Activated naive CD8-positive, alpha-beta T cell treated with anti-CD3 and anti-CD28 coated beads, Interleukin-2, amount 50 U/mL, for 24 hours (primary cell): ENCODE data around the gene TULP3.

Source experiments
- ATAC-seq: fragments of 150-1000 bp; cut with Tn5 transposase; one replicate; pipeline ENCODE4 v1.10.0; 2021
- DNase-seq: peaks from one replicate; pipeline ENCODE4 v3.0.0; 2021
- H3K27ac Mint-ChIP-seq: one replicate; pipeline ENCODE4 v1.8.0; 2021; ENCODE audit warnings: mild to moderate bottlenecking, mixed read lengths
- H3K27me3 Mint-ChIP-seq: one replicate; pipeline ENCODE4 v1.8.0; 2021; ENCODE audit warnings: mixed read lengths
- H3K36me3 Mint-ChIP-seq: one replicate; pipeline ENCODE4 v1.8.0; 2021; ENCODE audit warnings: low read depth, mixed read lengths
- H3K4me1 Mint-ChIP-seq: one replicate; pipeline ENCODE4 v1.8.0; 2021; ENCODE audit warnings: mixed read lengths
- H3K4me3 Mint-ChIP-seq: one replicate; pipeline ENCODE4 v1.8.0; 2021; ENCODE audit warnings: mild to moderate bottlenecking, moderate library complexity, mixed read lengths
- H3K9me3 Mint-ChIP-seq: one replicate; pipeline ENCODE4 v1.8.0; 2021; ENCODE audit warnings: mixed read lengths

The TULP3 gene

GRCh38 chr12:2933586-2933985 is 42.9 kb downstream of the TULP3 start:
- DNase-seq (no peak), ATAC-seq (no peak)
- Mint-ChIP-seq H3K27ac (no peak overlapping the region), H3K27me3 (no peaks in the 10 kb centered on the region), H3K36me3 (peaks cover 12% of the 10 kb centered on the region), H3K4me3 (no peak overlapping the region), H3K4me1 (no peaks in the 10 kb centered on the region), H3K9me3 (no peaks in the 10 kb centered on the region)

GRCh38 chr12:2934371-2934770 is 43.7 kb downstream of the TULP3 start:
- Mint-ChIP-seq H3K27ac (no peak overlapping the region), H3K27me3 (no peaks in the 10 kb centered on the region), H3K4me1 (no peaks in the 10 kb centered on the region), H3K4me3 (no peak overlapping the region), H3K9me3 (no peaks in the 10 kb centered on the region), H3K36me3 (peaks cover 12% of the 10 kb centered on the region)
- DNase-seq (no peak), ATAC-seq (no peak)

- H3K36me3 Mint-ChIP-seq = peaks cover 3% of the 10 kb centered on the region
- H3K27me3 Mint-ChIP-seq = no peaks in the 10 kb centered on the region
- ATAC-seq = no peak
- no peak for DNase-seq
- H3K4me3 Mint-ChIP-seq = no peak overlapping the region
- no peak overlapping the region for H3K27ac Mint-ChIP-seq
- H3K4me1 Mint-ChIP-seq = no peaks in the 10 kb centered on the region
- H3K9me3 Mint-ChIP-seq = no peaks in the 10 kb centered on the region
Observed at GRCh38 chr12:2936301-2936700, 45.6 kb downstream of the TULP3 start.

DNA sequence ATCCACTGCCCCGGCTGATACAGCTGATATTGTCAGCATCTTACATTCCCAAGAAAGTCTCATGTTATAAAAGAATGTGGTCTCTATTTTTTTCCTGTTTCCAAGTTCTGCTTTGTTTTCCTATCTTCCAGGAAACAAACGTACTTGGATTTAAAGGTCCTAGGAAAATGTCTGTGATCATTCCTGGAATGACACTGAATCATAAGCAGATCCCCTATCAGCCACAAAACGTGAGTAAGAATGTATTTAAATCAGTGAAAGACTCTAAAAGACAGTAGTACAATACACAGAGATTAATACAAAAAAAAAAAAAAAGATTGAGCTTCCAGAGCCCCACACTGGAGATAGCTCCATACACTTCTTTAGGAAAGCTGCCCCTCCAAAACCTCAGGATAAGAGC is 46.8 kb downstream of the TULP3 start:
- H3K4me3 Mint-ChIP-seq = no peak overlapping the region
- H3K36me3 Mint-ChIP-seq = peaks cover 2% of the 10 kb centered on the region
- H3K27ac Mint-ChIP-seq = no peak overlapping the region
- H3K27me3 Mint-ChIP-seq = no peaks in the 10 kb centered on the region
- no peak for ATAC-seq
- no peak for DNase-seq
- H3K9me3 Mint-ChIP-seq = no peaks in the 10 kb centered on the region
- no peaks in the 10 kb centered on the region for H3K4me1 Mint-ChIP-seq

- Mint-ChIP-seq H3K9me3 (no peaks in the 10 kb centered on the region), H3K36me3 (peaks cover 2% of the 10 kb centered on the region), H3K4me3 (no peak overlapping the region), H3K27ac (no peak overlapping the region), H3K4me1 (no peaks in the 10 kb centered on the region), H3K27me3 (no peaks in the 10 kb centered on the region)
- DNase-seq (no peak), ATAC-seq (no peak)
Observed at GRCh38 chr12:2939191-2939590, 48.5 kb downstream of the TULP3 start.

GRCh38 chr12:2940564-2940963 is 49.9 kb downstream of the TULP3 start:
- DNase-seq (no peak), ATAC-seq (no peak)
- Mint-ChIP-seq H3K4me3 (no peak overlapping the region), H3K36me3 (peaks cover 2% of the 10 kb centered on the region), H3K4me1 (peaks cover 4% of the 10 kb centered on the region), H3K9me3 (no peaks in the 10 kb centered on the region), H3K27me3 (no peaks in the 10 kb centered on the region), H3K27ac (no peak overlapping the region)

DNA sequence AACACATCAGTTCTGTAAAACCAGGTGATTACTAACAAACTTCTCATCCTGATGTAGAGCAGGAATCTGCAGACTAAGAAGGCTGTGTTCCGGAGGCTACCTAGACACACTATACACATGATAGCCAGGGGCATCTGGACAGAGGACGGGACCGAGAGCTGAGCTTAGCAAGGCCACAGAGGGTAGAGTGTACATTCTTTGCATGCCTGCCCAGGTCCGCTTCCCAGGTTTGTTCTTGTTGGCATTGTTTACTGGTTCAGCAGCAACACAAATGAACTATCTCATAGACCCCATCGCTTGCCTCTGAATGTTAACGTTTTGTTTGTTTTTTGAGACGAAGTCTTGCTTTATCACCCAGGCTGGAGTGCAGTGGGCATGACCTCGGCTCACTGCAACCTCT is 50.8 kb downstream of the TULP3 start:
- Mint-ChIP-seq H3K4me1 (peaks cover 4% of the 10 kb centered on the region), H3K27ac (no peak overlapping the region), H3K9me3 (no peaks in the 10 kb centered on the region), H3K27me3 (no peaks in the 10 kb centered on the region), H3K4me3 (no peak overlapping the region), H3K36me3 (peaks cover 2% of the 10 kb centered on the region)
- ATAC-seq (no peak), DNase-seq (no peak)

GRCh38 chr12:2944401-2945047 is 53.8 kb downstream of the TULP3 start:
- H3K4me1 Mint-ChIP-seq = peaks cover 4% of the 10 kb centered on the region
- no peaks in the 10 kb centered on the region for H3K36me3 Mint-ChIP-seq
- no peaks in the 10 kb centered on the region for H3K9me3 Mint-ChIP-seq
- H3K27me3 Mint-ChIP-seq = peaks cover 3% of the 10 kb centered on the region
- H3K27ac Mint-ChIP-seq = no peak overlapping the region
- DNase-seq = peak; percentile 69
- peak; percentile 57 for ATAC-seq
- H3K4me3 Mint-ChIP-seq = no peak overlapping the region

DNA sequence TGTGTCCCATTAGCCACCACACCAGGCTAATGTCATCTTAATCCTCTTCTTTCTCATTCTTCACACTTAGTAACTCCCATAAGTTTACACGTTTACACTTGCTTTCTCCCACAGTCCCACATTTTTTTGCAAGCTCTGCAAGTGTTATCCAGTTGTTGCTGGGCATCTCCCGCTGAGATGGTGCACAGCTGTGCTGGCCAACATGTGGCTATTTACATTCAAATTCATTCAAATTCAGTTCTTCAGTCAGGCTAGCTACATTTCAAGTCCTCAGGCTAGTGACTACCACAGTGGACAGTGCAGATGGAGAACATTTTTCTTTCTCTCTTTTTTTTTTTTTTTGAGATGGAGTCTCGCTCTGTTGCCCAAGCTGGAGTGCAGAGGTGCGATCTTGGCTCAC is 58.7 kb downstream of the TULP3 start:
- Mint-ChIP-seq H3K27ac (no peak overlapping the region), H3K27me3 (peaks cover 3% of the 10 kb centered on the region), H3K4me3 (no peak overlapping the region), H3K36me3 (no peaks in the 10 kb centered on the region), H3K4me1 (peaks cover 4% of the 10 kb centered on the region), H3K9me3 (no peaks in the 10 kb centered on the region)
- ATAC-seq (no peak), DNase-seq (no peak)

GRCh38 chr12:2955888-2956287 is 65.2 kb downstream of the TULP3 start:
- Mint-ChIP-seq H3K4me1 (peaks cover 15% of the 10 kb centered on the region), H3K27ac (no peak overlapping the region), H3K27me3 (peaks cover 39% of the 10 kb centered on the region), H3K9me3 (no peaks in the 10 kb centered on the region), H3K4me3 (no peak overlapping the region), H3K36me3 (no peaks in the 10 kb centered on the region)
- DNase-seq = no peak
- ATAC-seq = no peak

- Mint-ChIP-seq H3K4me1 (peaks cover 16% of the 10 kb centered on the region), H3K27ac (no peak overlapping the region), H3K36me3 (no peaks in the 10 kb centered on the region), H3K9me3 (no peaks in the 10 kb centered on the region), H3K27me3 (peaks cover 53% of the 10 kb centered on the region), H3K4me3 (peak overlapping the region; percentile 80)
- DNase-seq = no peak
- no peak for ATAC-seq
Observed at GRCh38 chr12:2957816-2958431, 67.2 kb downstream of the TULP3 start.

DNA sequence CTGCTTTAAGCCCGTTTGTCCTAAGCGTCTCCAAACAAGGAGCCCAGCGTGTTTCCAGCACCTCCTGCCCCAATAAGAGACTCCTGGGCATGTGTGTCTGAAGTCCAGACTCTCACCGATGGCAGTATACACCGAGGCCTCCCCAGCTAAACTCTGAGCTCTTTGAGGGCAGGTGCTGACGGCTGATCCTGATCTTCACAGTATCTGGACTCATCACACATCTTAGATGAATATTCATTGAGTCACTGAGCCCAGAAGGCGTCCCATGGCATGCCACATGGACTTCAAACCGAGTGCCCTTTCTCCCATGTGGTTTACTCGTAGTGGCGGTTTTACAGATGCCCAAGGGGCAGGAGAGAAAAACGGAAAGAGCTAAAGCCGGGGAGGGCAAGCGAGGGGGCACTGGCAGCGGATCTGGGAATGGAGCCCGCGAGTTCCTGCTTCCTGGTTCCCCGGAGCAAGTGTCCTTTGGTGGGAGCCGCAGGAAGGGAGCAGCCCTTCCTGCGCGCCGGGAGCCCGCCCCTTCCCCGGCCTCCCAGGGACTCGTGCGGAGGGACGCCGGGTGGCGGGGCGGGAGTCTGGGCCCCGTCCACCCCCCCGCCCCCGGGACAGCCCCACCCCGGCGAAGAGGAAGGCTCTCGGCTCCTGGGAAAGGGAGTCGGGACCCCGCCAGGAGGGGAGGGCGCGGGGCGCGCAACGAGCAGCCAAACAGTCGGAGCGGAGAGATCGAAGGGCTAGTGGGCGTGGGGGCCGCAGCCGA is 67.9 kb downstream of the TULP3 start:
- H3K9me3 Mint-ChIP-seq = no peaks in the 10 kb centered on the region
- no peaks in the 10 kb centered on the region for H3K36me3 Mint-ChIP-seq
- H3K27ac Mint-ChIP-seq = peak overlapping the region; percentile 60
- H3K4me3 Mint-ChIP-seq = peak overlapping the region; percentile 80
- no peak for ATAC-seq
- H3K27me3 Mint-ChIP-seq = peaks cover 57% of the 10 kb centered on the region
- peaks cover 16% of the 10 kb centered on the region for H3K4me1 Mint-ChIP-seq
- peak; percentile 3 for DNase-seq

GRCh38 chr12:2959192-2959504 is 68.5 kb downstream of the TULP3 start, which contains the start of gene TEAD4:
TEAD4 (plus strand) TSS chr12:2959397.
- H3K4me1 Mint-ChIP-seq = peaks cover 16% of the 10 kb centered on the region
- peak within 1 kb of the TSS; percentile 60 for H3K27ac Mint-ChIP-seq
- H3K9me3 Mint-ChIP-seq = no peaks in the 10 kb centered on the region
- no peak for ATAC-seq
- H3K27me3 Mint-ChIP-seq = peaks cover 61% of the 10 kb centered on the region
- DNase-seq = peak; percentile 20
- peak within 1 kb of the TSS; percentile 80 for H3K4me3 Mint-ChIP-seq
- no peaks in the 10 kb centered on the region for H3K36me3 Mint-ChIP-seq

GRCh38 chr12:2959505-2960389 is 69.1 kb downstream of the TULP3 start:
- peak; percentile 35 for ATAC-seq
- H3K27me3 Mint-ChIP-seq = peaks cover 63% of the 10 kb centered on the region

More at GRCh38 chr12:2959505-2960389, 69.1 kb downstream of the TULP3 start:
- peak; percentile 31 for DNase-seq
- H3K27ac Mint-ChIP-seq = no peak overlapping the region
- no peaks in the 10 kb centered on the region for H3K36me3 Mint-ChIP-seq
- H3K9me3 Mint-ChIP-seq = no peaks in the 10 kb centered on the region
- peak overlapping the region; percentile 69 for H3K4me3 Mint-ChIP-seq
- peaks cover 16% of the 10 kb centered on the region for H3K4me1 Mint-ChIP-seq
